Esophagus squamous epithelium (tissue), 4 donors: ENCODE measurements around the gene MRPL37.

Experiments
- CTCF ChIP-seq, 6 experiments: fragments of 450-650 bp in 4 of 6; fragments of 200-600 bp in 2 of 6; sonication (generic) in 2 of 6; IDR thresholded peaks; one replicate each; pipeline ENCODE4 v1.5.1; 2016 to 2019; ENCODE audit warnings: antibody characterized with exemption in 6 of 6, mild to moderate bottlenecking in 4 of 6, moderate library complexity in 4 of 6
- POLR2A ChIP-seq, 4 donors: fragments of 450-650 bp; IDR thresholded peaks; one replicate each; pipeline ENCODE4 v1.6.1; 2017; ENCODE audit warnings: antibody characterized with exemption in 4 of 4, mild to moderate bottlenecking in 4 of 4, moderate library complexity in 3 of 4

GRCh38 chr1:54173681-54174080 is 26.3 kb upstream of the MRPL37 start:
- TF ChIP-seq CTCF (IDR thresholded peaks at IDR 0.05), result no peak
- no peak for TF ChIP-seq POLR2A (IDR thresholded peaks at IDR 0.05)
